GM12872 (cell line): ENCODE measurements around the gene TULP4.

Experiments used
- CTCF ChIP-seq: IDR thresholded peaks from 3 replicates; pipeline ENCODE4 v1.5.1; 2011; ENCODE audit warnings: low read depth, mild to moderate bottlenecking, low read length, moderate library complexity; ENCODE audit not compliant: insufficient read depth

Gene TULP4

GRCh38 chr6:158499601-158500000 lies 187.3 kb downstream of the TULP4 start:
- TF ChIP-seq CTCF = no peak

- no peak for TF ChIP-seq CTCF
Observed at GRCh38 chr6:158500016-158500735, 187.9 kb downstream of the TULP4 start.

GRCh38 chr6:158501360-158502262 lies 189.3 kb downstream of the TULP4 start:
- TF ChIP-seq CTCF = no peak

- TF ChIP-seq CTCF = no peak
Observed at GRCh38 chr6:158502263-158502950, 190.1 kb downstream of the TULP4 start.

GRCh38 chr6:158503222-158503621 lies 191.0 kb downstream of the TULP4 start:
- no peak for TF ChIP-seq CTCF

- TF ChIP-seq CTCF = no peak
Observed at GRCh38 chr6:158503846-158504245, 191.6 kb downstream of the TULP4 start.

- TF ChIP-seq CTCF = no peak
Observed at GRCh38 chr6:158505194-158505593, 192.9 kb downstream of the TULP4 start.
